BJ (cell line): ENCODE data around the gene CTNNA2. TPM values are rescaled to one million over a fixed set of nuclear protein-coding genes. Genes with fewer than 3 reads are reported as not detected.

Experiments used
- CTCF ChIA-PET: fragments of 350-600 bp; formaldehyde crosslinking; extraction: SDS; loops from one replicate; lab custom pipeline; 2021; ENCODE audit warnings: antibody characterized with exemption, inconsistent platforms; lab: Yijun Ruan, JAX
- POLR2A ChIA-PET: fragments of 300-600 bp; sonication (Branson Sonifier 250); formaldehyde crosslinking; extraction: SDS; loops from one replicate; lab custom pipeline; 2021; ENCODE audit warnings: antibody characterized with exemption; lab: Charles Lee
- DNase-seq: peaks from one replicate; pipeline ENCODE4 v3.0.0-alpha.2; 2011; ENCODE audit warnings: low read depth
- H3K27me3 ChIP-seq: 2 replicates; pipeline ENCODE4 v1.6.0; 2011; ENCODE audit warnings: low read length; ENCODE audit not compliant: control insufficient read depth, insufficient read depth
- H3K36me3 ChIP-seq: 2 replicates; pipeline ENCODE4 v1.5.1; 2011; ENCODE audit warnings: low read length; ENCODE audit not compliant: control insufficient read depth, insufficient read depth
- H3K4me3 ChIP-seq: 2 replicates; pipeline ENCODE4 v1.5.1; 2011; ENCODE audit warnings: low read depth, mild to moderate bottlenecking, control low read depth, low read length
- CTCF ChIP-seq: IDR thresholded peaks from 2 replicates; pipeline ENCODE4 v1.5.1; 2011; ENCODE audit warnings: low read depth, mild to moderate bottlenecking, control low read depth, inconsistent platforms, low read length, moderate library complexity; ENCODE audit not compliant: insufficient read depth
- polyA plus RNA-seq: library from polyadenylated mRNA; depleted of rRNA; stranded (reverse); fragments of >200 nt; gene quantifications from 2 replicates; pipeline ENCODE4 v1.2.3, GENCODE V29; 2011

Gene CTNNA2
- polyA plus RNA-seq, 1 experiment = not detected

- Histone ChIP-seq H3K27me3 (no peaks in the 10 kb centered on the region), H3K4me3 (no peak overlapping the region), H3K36me3 (no peaks in the 10 kb centered on the region)
- POLR2A ChIA-PET = no interaction called here
- CTCF ChIA-PET = interaction anchor here (1.1 kb wide), 1 partner anchor 195 kb away, joined by 3 read pairs; no protein-coding TSS in a partner anchor
- DNase-seq = no peak
- TF ChIP-seq CTCF = no peak
These were observed 654.5 kb downstream of the CTNNA2 start for GRCh38 chr2:80167284-80167808.

GRCh38 chr2:80168037-80168436 is 655.2 kb downstream of the CTNNA2 start:
- Histone ChIP-seq H3K4me3 (no peak overlapping the region), H3K27me3 (no peaks in the 10 kb centered on the region), H3K36me3 (no peaks in the 10 kb centered on the region)
- TF ChIP-seq CTCF = no peak
- POLR2A ChIA-PET = no interaction called here
- DNase-seq = no peak
- CTCF ChIA-PET = interaction anchor here (1.1 kb wide), 1 partner anchor 195 kb away, joined by 3 read pairs; no protein-coding TSS in a partner anchor

- Histone ChIP-seq H3K4me3 (no peak overlapping the region), H3K27me3 (no peaks in the 10 kb centered on the region), H3K36me3 (no peaks in the 10 kb centered on the region)
- no peak for TF ChIP-seq CTCF
- ChIA-PET CTCF (no interaction called here), POLR2A (no interaction called here)
- no peak for DNase-seq
These were observed 656.0 kb downstream of the CTNNA2 start for GRCh38 chr2:80168801-80169200.

GRCh38 chr2:80169811-80170594 is 657.2 kb downstream of the CTNNA2 start:
- TF ChIP-seq CTCF = no peak
- CTCF ChIA-PET = no interaction called here

GRCh38 chr2:80185091-80185490 is 672.2 kb downstream of the CTNNA2 start:
- TF ChIP-seq CTCF = no peak
- no peaks in the 10 kb centered on the region for H3K36me3 ChIP-seq
- H3K27me3 ChIP-seq = no peaks in the 10 kb centered on the region
- DNase-seq = no peak
- no peak overlapping the region for H3K4me3 ChIP-seq
- ChIA-PET POLR2A (no interaction called here), CTCF (interaction anchor here (1.2 kb wide), 1 partner anchor 54 kb away, joined by 4 read pairs; no protein-coding TSS in a partner anchor)

More at GRCh38 chr2:80169811-80170594, 657.2 kb downstream of the CTNNA2 start:
- H3K27me3 ChIP-seq = no peaks in the 10 kb centered on the region
- no peak overlapping the region for H3K4me3 ChIP-seq
- H3K36me3 ChIP-seq = no peaks in the 10 kb centered on the region
- POLR2A ChIA-PET = no interaction called here
- no peak for DNase-seq
